Astrocyte (in vitro differentiated cells and primary cell): ENCODE measurements around the gene LCOR. TPM values are rescaled to one million over a fixed set of nuclear protein-coding genes. Genes with fewer than 3 reads are reported as not detected.

Experiments used
- DNase-seq: peaks from one replicate; pipeline ENCODE4 v3.0.0-alpha.2; 2010; ENCODE audit warnings: low read depth
- FAIRE-seq: peaks from 2 replicates; lab custom pipeline; 2011; peaks lifted over from hg19 to GRCh38; lab: Jason Lieb, UNC
- H2AFZ ChIP-seq: 2 replicates; pipeline ENCODE4 v1.6.0; 2012; ENCODE audit warnings: low read depth, low read length, inconsistent platforms
- H3K27ac ChIP-seq: 2 replicates; pipeline ENCODE4 v1.5.1; 2011; ENCODE audit warnings: low read depth, low read length, inconsistent platforms
- H3K27me3 ChIP-seq: 2 replicates; pipeline ENCODE4 v1.6.0; 2011; ENCODE audit warnings: low read length, inconsistent platforms; ENCODE audit not compliant: insufficient read depth
- H3K36me3 ChIP-seq: 2 replicates; pipeline ENCODE4 v1.5.1; 2011; ENCODE audit warnings: low read length, inconsistent platforms; ENCODE audit not compliant: insufficient read depth
- H3K4me1 ChIP-seq: 2 replicates; pipeline ENCODE4 v1.5.1; 2011; ENCODE audit warnings: low read length, inconsistent platforms; ENCODE audit not compliant: insufficient read depth
- H3K4me2 ChIP-seq: 2 replicates; pipeline ENCODE4 v1.6.0; 2012; ENCODE audit warnings: low read length, inconsistent platforms
- H3K4me3 ChIP-seq: 2 replicates; pipeline ENCODE4 v1.5.1; 2011; ENCODE audit warnings: low read depth, mild to moderate bottlenecking, low read length, inconsistent platforms; ENCODE audit not compliant: insufficient read depth
- H3K79me2 ChIP-seq: 2 replicates; pipeline ENCODE4 v1.6.0; 2012; ENCODE audit warnings: mild to moderate bottlenecking, low read length, inconsistent platforms; ENCODE audit not compliant: insufficient read depth
- H3K9ac ChIP-seq: 2 replicates; pipeline ENCODE4 v1.6.0; 2012; ENCODE audit warnings: mild to moderate bottlenecking, low read length, inconsistent platforms
- H3K9me3 ChIP-seq: 2 replicates; pipeline ENCODE4 v1.5.1; 2012; ENCODE audit warnings: low read depth, mild to moderate bottlenecking, low read length, inconsistent platforms; ENCODE audit not compliant: insufficient read depth
- H4K20me1 ChIP-seq: 2 replicates; pipeline ENCODE4 v1.6.0; 2012; ENCODE audit warnings: low read length, inconsistent platforms; ENCODE audit not compliant: insufficient read depth
- H3K27ac Mint-ChIP-seq: one replicate; pipeline ENCODE4 v1.8.0; 2021; ENCODE audit warnings: mild to moderate bottlenecking, mixed read lengths; ENCODE audit not compliant: unreplicated experiment
- H3K27me3 Mint-ChIP-seq: one replicate; pipeline ENCODE4 v1.8.0; 2021; ENCODE audit warnings: low read depth, mixed read lengths; ENCODE audit not compliant: unreplicated experiment
- H3K36me3 Mint-ChIP-seq: one replicate; pipeline ENCODE4 v1.8.0; 2021; ENCODE audit warnings: low read depth, mixed read lengths; ENCODE audit not compliant: unreplicated experiment
- H3K4me1 Mint-ChIP-seq: one replicate; pipeline ENCODE4 v1.8.0; 2021; ENCODE audit warnings: low read depth, mixed read lengths; ENCODE audit not compliant: unreplicated experiment
- H3K4me3 Mint-ChIP-seq: one replicate; pipeline ENCODE4 v1.8.0; 2021; ENCODE audit warnings: mild to moderate bottlenecking, moderate library complexity, mixed read lengths; ENCODE audit not compliant: unreplicated experiment
- H3K9me3 Mint-ChIP-seq: one replicate; pipeline ENCODE4 v1.8.0; 2021; ENCODE audit warnings: mild to moderate bottlenecking, mixed read lengths; ENCODE audit not compliant: unreplicated experiment
- EZH2 ChIP-seq: IDR thresholded peaks from 2 replicates; pipeline ENCODE4 v1.6.1; 2012; ENCODE audit warnings: mild to moderate bottlenecking, low read length, inconsistent platforms; ENCODE audit not compliant: insufficient read depth
- total RNA-seq: library from RNA; stranded (reverse); gene quantifications from 2 replicates; pipeline ENCODE4 v1.2.1, GENCODE V29; 2021
- TF ChIP-seq, protein P1 (sequence below): IDR thresholded peaks from 2 replicates; pipeline ENCODE4 v1.5.1; 2011; ENCODE audit warnings: low read depth, mild to moderate bottlenecking, inconsistent platforms, low read length, moderate library complexity; ENCODE audit not compliant: insufficient read depth

LCOR gene
- total RNA-seq, 1 donor from 2014 or later: 72.0 TPM

DNA sequence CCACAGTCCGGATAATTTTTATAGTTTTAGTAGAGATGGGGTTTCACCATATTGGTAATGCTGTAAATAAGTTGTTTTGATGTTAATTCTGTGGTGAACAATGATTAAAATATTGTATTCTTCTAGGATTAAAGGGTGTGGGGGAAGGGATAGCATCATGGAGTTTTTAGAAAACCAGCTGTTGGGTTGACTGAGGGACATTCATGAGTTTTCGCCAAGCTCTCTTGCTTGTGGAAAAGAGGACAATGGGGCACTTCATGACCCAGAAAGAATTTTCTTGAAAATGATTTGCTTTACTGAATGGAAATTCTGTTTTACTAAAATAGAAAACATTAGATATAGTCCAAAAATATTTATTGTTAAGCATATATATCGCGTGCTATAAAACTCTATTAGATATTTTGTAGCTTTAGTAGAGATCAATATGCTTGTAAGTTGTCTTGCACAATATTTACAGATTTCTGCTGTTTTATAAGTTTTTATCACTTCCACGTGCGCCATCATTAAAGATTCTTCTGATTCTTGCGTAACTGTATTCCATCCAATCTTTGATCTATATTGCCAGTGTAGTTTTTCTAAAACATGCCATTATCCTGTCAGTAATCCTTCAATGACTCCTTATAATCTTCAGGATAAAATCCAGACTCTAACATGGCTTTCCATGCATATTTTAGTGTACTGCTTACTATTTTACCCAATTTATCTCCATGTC is 41.8 kb downstream of the LCOR start:
- H3K27ac Mint-ChIP-seq: no peak overlapping the region
- Histone ChIP-seq H3K9me3 (no peaks in the 10 kb centered on the region), H3K4me3 (no peak overlapping the region), H2AFZ (no peak overlapping the region), H3K27me3 (no peaks in the 10 kb centered on the region), H4K20me1 (peaks cover 93% of the 10 kb centered on the region), H3K4me1 (no peaks in the 10 kb centered on the region), H3K36me3 (no peaks in the 10 kb centered on the region), H3K9ac (no peak overlapping the region), H3K4me2 (no peak overlapping the region), H3K79me2 (peaks cover 98% of the 10 kb centered on the region), H3K27ac (no peak overlapping the region)
- no peak for FAIRE-seq
- H3K27me3 Mint-ChIP-seq: no peaks in the 10 kb centered on the region
- no peaks in the 10 kb centered on the region for H3K4me1 Mint-ChIP-seq
- no peaks in the 10 kb centered on the region for H3K36me3 Mint-ChIP-seq
- DNase-seq: no peak
- H3K4me3 Mint-ChIP-seq: no peak overlapping the region
- no peak for TF ChIP-seq EZH2
- TF ChIP-seq, protein P1, sequence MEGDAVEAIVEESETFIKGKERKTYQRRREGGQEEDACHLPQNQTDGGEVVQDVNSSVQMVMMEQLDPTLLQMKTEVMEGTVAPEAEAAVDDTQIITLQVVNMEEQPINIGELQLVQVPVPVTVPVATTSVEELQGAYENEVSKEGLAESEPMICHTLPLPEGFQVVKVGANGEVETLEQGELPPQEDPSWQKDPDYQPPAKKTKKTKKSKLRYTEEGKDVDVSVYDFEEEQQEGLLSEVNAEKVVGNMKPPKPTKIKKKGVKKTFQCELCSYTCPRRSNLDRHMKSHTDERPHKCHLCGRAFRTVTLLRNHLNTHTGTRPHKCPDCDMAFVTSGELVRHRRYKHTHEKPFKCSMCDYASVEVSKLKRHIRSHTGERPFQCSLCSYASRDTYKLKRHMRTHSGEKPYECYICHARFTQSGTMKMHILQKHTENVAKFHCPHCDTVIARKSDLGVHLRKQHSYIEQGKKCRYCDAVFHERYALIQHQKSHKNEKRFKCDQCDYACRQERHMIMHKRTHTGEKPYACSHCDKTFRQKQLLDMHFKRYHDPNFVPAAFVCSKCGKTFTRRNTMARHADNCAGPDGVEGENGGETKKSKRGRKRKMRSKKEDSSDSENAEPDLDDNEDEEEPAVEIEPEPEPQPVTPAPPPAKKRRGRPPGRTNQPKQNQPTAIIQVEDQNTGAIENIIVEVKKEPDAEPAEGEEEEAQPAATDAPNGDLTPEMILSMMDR: no peak
- H3K9me3 Mint-ChIP-seq: no peaks in the 10 kb centered on the region

DNA sequence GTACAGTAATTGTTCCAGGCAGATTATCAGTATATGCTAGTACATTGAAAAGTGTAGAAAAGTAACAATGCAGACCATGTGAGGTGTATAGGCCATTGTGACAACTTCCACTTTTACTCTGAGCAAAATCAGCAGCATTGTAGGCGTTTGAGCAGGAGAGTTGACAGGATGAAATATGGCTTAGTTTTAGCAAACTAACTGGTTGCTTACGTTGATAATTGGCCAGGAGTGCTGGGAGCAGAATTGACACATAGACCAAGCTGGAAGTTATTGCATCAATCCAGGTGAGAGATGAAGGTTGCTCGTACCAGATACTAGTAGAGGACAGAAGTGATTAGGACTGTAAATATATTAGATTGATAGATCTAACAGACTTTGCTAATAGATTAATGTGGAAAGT is 46.0 kb downstream of the LCOR start:
- H3K4me1 ChIP-seq: no peaks in the 10 kb centered on the region
- DNase-seq (no peak), FAIRE-seq (peak; percentile 32)
- H3K9me3 Mint-ChIP-seq: no peaks in the 10 kb centered on the region
- no peaks in the 10 kb centered on the region for H3K27me3 ChIP-seq
- no peak overlapping the region for H3K4me3 ChIP-seq
- H3K4me2 ChIP-seq: no peak overlapping the region
- peaks cover 93% of the 10 kb centered on the region for H4K20me1 ChIP-seq
- H3K79me2 ChIP-seq: peaks cover 97% of the 10 kb centered on the region
- H2AFZ ChIP-seq: no peak overlapping the region
- no peak overlapping the region for H3K4me3 Mint-ChIP-seq
- no peaks in the 10 kb centered on the region for H3K27me3 Mint-ChIP-seq
- no peak overlapping the region for H3K9ac ChIP-seq
- no peak overlapping the region for H3K27ac ChIP-seq
- no peak overlapping the region for H3K27ac Mint-ChIP-seq
- H3K9me3 ChIP-seq: no peaks in the 10 kb centered on the region
- TF ChIP-seq, protein P1: no peak
- TF ChIP-seq EZH2: no peak
- no peaks in the 10 kb centered on the region for H3K36me3 Mint-ChIP-seq
- H3K36me3 ChIP-seq: no peaks in the 10 kb centered on the region
- no peaks in the 10 kb centered on the region for H3K4me1 Mint-ChIP-seq

- Histone ChIP-seq H4K20me1 (peaks cover 89% of the 10 kb centered on the region), H3K27ac (no peak overlapping the region), H2AFZ (no peak overlapping the region), H3K79me2 (peaks cover 97% of the 10 kb centered on the region), H3K36me3 (no peaks in the 10 kb centered on the region), H3K27me3 (no peaks in the 10 kb centered on the region), H3K4me3 (no peak overlapping the region), H3K9ac (no peak overlapping the region), H3K9me3 (no peaks in the 10 kb centered on the region), H3K4me2 (no peak overlapping the region), H3K4me1 (no peaks in the 10 kb centered on the region)
- DNase-seq (no peak), FAIRE-seq (no peak)
- no peak overlapping the region for H3K27ac Mint-ChIP-seq
- peaks cover 4% of the 10 kb centered on the region for H3K4me1 Mint-ChIP-seq
- no peaks in the 10 kb centered on the region for H3K27me3 Mint-ChIP-seq
- no peak overlapping the region for H3K4me3 Mint-ChIP-seq
- no peaks in the 10 kb centered on the region for H3K9me3 Mint-ChIP-seq
- no peak for TF ChIP-seq EZH2
- TF ChIP-seq, protein P1: no peak
- no peaks in the 10 kb centered on the region for H3K36me3 Mint-ChIP-seq
Observed at GRCh38 chr10:96880575-96880974, 48.5 kb downstream of the LCOR start.
